ENCODE results near the gene SBNO2. TPM values are rescaled to one million over a fixed set of nuclear protein-coding genes. Genes with fewer than 3 reads are reported as not detected.

Gene SBNO2
- polyA plus RNA-seq, 3 donors, result 0.71 to 75.0 (median 2.6) TPM

DNA sequence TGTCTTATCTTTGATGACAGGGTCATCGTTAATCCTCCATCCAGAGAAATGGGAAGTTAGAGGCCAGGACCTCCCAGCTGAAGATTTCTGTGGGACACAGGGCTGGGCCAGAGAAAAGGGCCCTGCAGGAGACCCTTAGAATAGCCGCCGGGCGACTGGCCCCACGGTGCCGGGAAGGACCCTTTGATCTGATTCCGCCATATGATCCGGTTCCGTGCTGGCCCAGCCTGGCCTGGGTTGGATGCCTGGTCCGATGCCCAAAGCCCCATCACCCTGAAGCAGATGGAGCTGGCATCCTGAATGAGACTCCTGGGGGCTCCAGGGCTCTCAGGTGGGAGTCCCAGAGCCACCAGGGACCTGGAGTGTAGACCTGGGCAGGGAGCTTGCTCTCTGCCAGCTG is 25.5 kb upstream of the SBNO2 start:
- intact Hi-C loops (cut with micrococcal nuclease), result no loop called here
- Histone ChIP-seq H3K4me2 (replicated peaks; ENCODE audit: extremely low read depth, low read length, poor library complexity, severe bottlenecking) (no peak overlapping the region), H3K4me3 (replicated peaks in 1 of 3; ENCODE audit: low read depth in 2 of 3, low read length in 3 of 3) (no peak overlapping the region), H3K4me1 (ENCODE audit: control insufficient read depth in 1 of 2, insufficient read depth in 2 of 2, low read length in 2 of 2) (peaks cover 7 to 16% of the 10 kb centered on the region in 2 donors), H3K9me3 (replicated peaks in 1 of 2; ENCODE audit: control insufficient read depth in 1 of 2, insufficient read depth in 1 of 2, low read length in 2 of 2) (no peaks in the 10 kb centered on the region), H3K27me3 (ENCODE audit: control insufficient read depth in 2 of 2, insufficient read depth in 2 of 2, low read length in 2 of 2) (no peaks in the 10 kb centered on the region), H4K20me1 (ENCODE audit: insufficient read depth, low read length) (no peaks in the 10 kb centered on the region), H3K36me3 (replicated peaks in 1 of 2; ENCODE audit: control insufficient read depth in 1 of 2, insufficient read depth in 2 of 2, low read length in 2 of 2) (no peaks in the 10 kb centered on the region), H3K27ac (ENCODE audit: low read depth in 1 of 2, low read length in 2 of 2) (no peak overlapping the region), H2AFZ (ENCODE audit: insufficient read depth, low read depth, low read length, poor library complexity, severe bottlenecking) (no peak overlapping the region), H3K9ac (ENCODE audit: insufficient read depth, low read length, poor library complexity, severe bottlenecking) (no peak overlapping the region), H3K79me2 (ENCODE audit: insufficient read depth, low read length) (no peaks in the 10 kb centered on the region)
- Mint-ChIP-seq H3K9me3 (no peaks in the 10 kb centered on the region), H3K36me3 (no peaks in the 10 kb centered on the region), H3K4me3 (no peak overlapping the region), H3K4me1 (peaks cover 10% of the 10 kb centered on the region), H3K27ac (no peak overlapping the region), H3K27me3 (ENCODE audit: low read depth in 3 of 3) (peaks cover 0 to 4% (median 1%) of the 10 kb centered on the region in 3 donors)
- 91% methylated on average over 10 of the region's 10 CpGs for WGBS (ENCODE audit: insufficient coverage)
- no peak for DNase-seq
- TF ChIP-seq, protein P1, sequence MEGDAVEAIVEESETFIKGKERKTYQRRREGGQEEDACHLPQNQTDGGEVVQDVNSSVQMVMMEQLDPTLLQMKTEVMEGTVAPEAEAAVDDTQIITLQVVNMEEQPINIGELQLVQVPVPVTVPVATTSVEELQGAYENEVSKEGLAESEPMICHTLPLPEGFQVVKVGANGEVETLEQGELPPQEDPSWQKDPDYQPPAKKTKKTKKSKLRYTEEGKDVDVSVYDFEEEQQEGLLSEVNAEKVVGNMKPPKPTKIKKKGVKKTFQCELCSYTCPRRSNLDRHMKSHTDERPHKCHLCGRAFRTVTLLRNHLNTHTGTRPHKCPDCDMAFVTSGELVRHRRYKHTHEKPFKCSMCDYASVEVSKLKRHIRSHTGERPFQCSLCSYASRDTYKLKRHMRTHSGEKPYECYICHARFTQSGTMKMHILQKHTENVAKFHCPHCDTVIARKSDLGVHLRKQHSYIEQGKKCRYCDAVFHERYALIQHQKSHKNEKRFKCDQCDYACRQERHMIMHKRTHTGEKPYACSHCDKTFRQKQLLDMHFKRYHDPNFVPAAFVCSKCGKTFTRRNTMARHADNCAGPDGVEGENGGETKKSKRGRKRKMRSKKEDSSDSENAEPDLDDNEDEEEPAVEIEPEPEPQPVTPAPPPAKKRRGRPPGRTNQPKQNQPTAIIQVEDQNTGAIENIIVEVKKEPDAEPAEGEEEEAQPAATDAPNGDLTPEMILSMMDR (IDR thresholded peaks at IDR 0.05), result no peak

DNA sequence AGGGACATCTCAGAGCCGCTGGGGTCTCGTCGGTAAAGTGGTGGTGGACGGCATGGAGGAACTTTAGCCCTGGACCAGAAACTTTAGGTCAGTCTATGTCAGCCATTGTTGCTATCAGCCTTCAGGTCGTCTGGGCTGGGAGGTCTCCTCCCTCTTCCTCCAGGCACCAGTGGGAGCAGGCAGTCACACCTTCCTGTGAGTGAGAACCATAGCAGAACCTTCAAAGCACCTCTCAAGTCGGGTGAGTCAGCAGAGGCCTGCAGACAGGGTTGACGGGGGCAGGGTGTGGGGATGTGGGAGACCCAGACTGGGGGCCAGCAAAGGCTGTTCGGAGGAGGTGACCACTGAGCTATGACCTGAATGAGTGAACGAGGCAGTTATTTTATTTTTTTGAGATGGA is 15.4 kb upstream of the SBNO2 start:
- Mint-ChIP-seq H3K9me3 (no peaks in the 10 kb centered on the region), H3K27me3 (ENCODE audit: low read depth in 3 of 3) (peaks cover 0 to 8% (median 4%) of the 10 kb centered on the region in 3 donors), H3K27ac (no peak overlapping the region), H3K4me3 (no peak overlapping the region), H3K4me1 (peaks cover 23% of the 10 kb centered on the region), H3K36me3 (peaks cover 0 to 8% of the 10 kb centered on the region in 2 donors)
- Histone ChIP-seq H3K36me3 (replicated peaks in 1 of 2; ENCODE audit: control insufficient read depth in 1 of 2, insufficient read depth in 2 of 2, low read length in 2 of 2) (no peaks in the 10 kb centered on the region), H3K9ac (ENCODE audit: insufficient read depth, low read length, poor library complexity, severe bottlenecking) (no peak overlapping the region), H3K9me3 (replicated peaks in 1 of 2; ENCODE audit: control insufficient read depth in 1 of 2, insufficient read depth in 1 of 2, low read length in 2 of 2) (no peaks in the 10 kb centered on the region), H3K79me2 (ENCODE audit: insufficient read depth, low read length) (no peaks in the 10 kb centered on the region), H3K4me1 (ENCODE audit: control insufficient read depth in 1 of 2, insufficient read depth in 2 of 2, low read length in 2 of 2) (peaks cover 10 to 19% of the 10 kb centered on the region in 2 donors), H3K4me2 (replicated peaks; ENCODE audit: extremely low read depth, low read length, poor library complexity, severe bottlenecking) (no peak overlapping the region), H3K27ac (ENCODE audit: low read depth in 1 of 2, low read length in 2 of 2) (no peak overlapping the region), H2AFZ (ENCODE audit: insufficient read depth, low read depth, low read length, poor library complexity, severe bottlenecking) (no peak overlapping the region), H4K20me1 (ENCODE audit: insufficient read depth, low read length) (no peaks in the 10 kb centered on the region), H3K27me3 (ENCODE audit: control insufficient read depth in 2 of 2, insufficient read depth in 2 of 2, low read length in 2 of 2) (no peaks in the 10 kb centered on the region), H3K4me3 (replicated peaks in 1 of 3; ENCODE audit: low read depth in 2 of 3, low read length in 3 of 3) (no peak overlapping the region)
- TF ChIP-seq, protein P1 (IDR thresholded peaks at IDR 0.05), result no peak
- WGBS (ENCODE audit: insufficient coverage), result 42% methylated on average over 3 of the region's 9 CpGs
- intact Hi-C loops (cut with micrococcal nuclease), result no loop called here
- no peak for DNase-seq
